ENCODE results near the gene DAP. TPM values are rescaled to one million over a fixed set of nuclear protein-coding genes. Genes with fewer than 3 reads are reported as not detected.

The DAP gene
- total RNA-seq, 3 donors from 2014 or later: 60.8 to 63.8 (median 61.9) TPM

- H3K4me1 ChIP-seq: no peaks in the 10 kb centered on the region
- H3K36me3 ChIP-seq: no peaks in the 10 kb centered on the region
- intact Hi-C loops (cut with DNase I; ENCODE audit: low total_unique reads): no loop called here
- DNase-seq (ENCODE audit: low spot score in 2 of 2): no peak
- no peaks in the 10 kb centered on the region for H3K27me3 ChIP-seq
- H3K9me3 ChIP-seq: no peaks in the 10 kb centered on the region
- TF ChIP-seq, protein P1, sequence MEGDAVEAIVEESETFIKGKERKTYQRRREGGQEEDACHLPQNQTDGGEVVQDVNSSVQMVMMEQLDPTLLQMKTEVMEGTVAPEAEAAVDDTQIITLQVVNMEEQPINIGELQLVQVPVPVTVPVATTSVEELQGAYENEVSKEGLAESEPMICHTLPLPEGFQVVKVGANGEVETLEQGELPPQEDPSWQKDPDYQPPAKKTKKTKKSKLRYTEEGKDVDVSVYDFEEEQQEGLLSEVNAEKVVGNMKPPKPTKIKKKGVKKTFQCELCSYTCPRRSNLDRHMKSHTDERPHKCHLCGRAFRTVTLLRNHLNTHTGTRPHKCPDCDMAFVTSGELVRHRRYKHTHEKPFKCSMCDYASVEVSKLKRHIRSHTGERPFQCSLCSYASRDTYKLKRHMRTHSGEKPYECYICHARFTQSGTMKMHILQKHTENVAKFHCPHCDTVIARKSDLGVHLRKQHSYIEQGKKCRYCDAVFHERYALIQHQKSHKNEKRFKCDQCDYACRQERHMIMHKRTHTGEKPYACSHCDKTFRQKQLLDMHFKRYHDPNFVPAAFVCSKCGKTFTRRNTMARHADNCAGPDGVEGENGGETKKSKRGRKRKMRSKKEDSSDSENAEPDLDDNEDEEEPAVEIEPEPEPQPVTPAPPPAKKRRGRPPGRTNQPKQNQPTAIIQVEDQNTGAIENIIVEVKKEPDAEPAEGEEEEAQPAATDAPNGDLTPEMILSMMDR (IDR thresholded peaks at IDR 0.05): no peak
- no peak overlapping the region for H3K27ac ChIP-seq
- H3K4me3 ChIP-seq: no peak overlapping the region
Observed at GRCh38 chr5:10636363-10637142, 124.5 kb downstream of the DAP start.

DNA sequence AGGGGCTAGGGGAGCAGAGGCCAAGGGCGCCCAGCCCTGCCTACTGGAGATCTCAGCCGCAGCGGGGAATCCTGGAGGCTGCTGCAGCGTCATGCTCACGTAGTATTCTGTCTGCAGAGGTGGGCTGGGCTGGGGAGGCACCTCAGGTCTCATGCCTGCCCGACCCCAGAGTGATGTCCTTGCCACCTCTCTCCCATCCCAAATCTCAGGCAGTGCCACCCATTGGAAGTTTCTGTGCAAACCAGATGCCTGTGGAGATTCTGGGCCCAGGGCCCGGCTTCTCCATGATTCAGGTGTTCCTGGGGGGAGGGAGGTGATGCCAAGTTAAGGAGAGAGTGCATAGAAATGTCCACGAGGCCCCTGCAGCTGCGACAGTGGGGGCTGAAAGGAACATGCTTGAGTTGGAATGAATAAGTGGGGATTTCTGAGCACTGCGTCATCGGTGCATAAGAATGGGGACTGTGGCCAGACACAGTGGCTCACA is 125.1 kb downstream of the DAP start:
- no peak for DNase-seq (ENCODE audit: low spot score in 2 of 2)
- Histone ChIP-seq H3K27ac (no peak overlapping the region), H3K27me3 (no peaks in the 10 kb centered on the region), H3K4me3 (no peak overlapping the region), H3K4me1 (no peaks in the 10 kb centered on the region), H3K9me3 (no peaks in the 10 kb centered on the region), H3K36me3 (no peaks in the 10 kb centered on the region)
- intact Hi-C loops (cut with DNase I; ENCODE audit: low total_unique reads): no loop called here
- TF ChIP-seq POLR2AphosphoS5 (IDR thresholded peaks at IDR 0.05): no peak

DNA sequence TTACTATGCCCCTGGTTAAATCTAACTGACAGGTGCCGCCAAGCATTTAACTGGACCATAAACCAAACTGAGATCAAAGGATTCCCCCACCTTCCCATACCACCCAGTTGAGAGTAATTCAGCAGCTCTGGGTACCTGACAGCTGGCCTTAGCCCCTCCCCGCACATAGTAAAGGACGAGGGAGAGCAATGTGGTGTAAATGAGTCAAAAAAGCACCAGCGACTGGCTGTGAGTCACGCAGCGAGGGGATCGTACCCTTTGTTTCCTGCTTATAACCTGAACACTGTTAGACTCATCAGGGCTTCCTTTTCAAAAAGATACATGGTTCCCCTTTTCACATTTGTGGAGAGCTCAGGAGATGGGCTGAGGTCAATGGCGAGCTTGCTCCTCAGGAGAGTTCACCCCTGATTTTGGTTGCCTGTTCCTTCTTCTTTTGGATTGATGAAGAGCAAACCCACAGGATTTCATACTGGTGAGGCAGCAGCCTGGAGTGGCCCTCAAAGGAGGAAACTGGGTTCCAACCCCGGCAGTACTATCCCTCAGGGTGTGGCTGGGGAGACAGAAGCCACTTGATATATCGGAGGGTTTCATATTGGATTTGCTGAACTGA is 125.7 kb downstream of the DAP start:
- H3K27ac ChIP-seq: no peak overlapping the region
- H3K4me3 ChIP-seq: no peak overlapping the region
- H3K27me3 ChIP-seq: no peaks in the 10 kb centered on the region
- DNase-seq (ENCODE audit: low spot score in 2 of 2): no peak
- H3K9me3 ChIP-seq: no peaks in the 10 kb centered on the region
- TF ChIP-seq, protein P1 (IDR thresholded peaks at IDR 0.05): no peak
- no peak for TF ChIP-seq POLR2AphosphoS5 (IDR thresholded peaks at IDR 0.05)
- TF ChIP-seq POLR2A (IDR thresholded peaks at IDR 0.05): no peak
- no peaks in the 10 kb centered on the region for H3K36me3 ChIP-seq
- intact Hi-C loops (cut with DNase I; ENCODE audit: low total_unique reads): no loop called here
- no peaks in the 10 kb centered on the region for H3K4me1 ChIP-seq

DNA sequence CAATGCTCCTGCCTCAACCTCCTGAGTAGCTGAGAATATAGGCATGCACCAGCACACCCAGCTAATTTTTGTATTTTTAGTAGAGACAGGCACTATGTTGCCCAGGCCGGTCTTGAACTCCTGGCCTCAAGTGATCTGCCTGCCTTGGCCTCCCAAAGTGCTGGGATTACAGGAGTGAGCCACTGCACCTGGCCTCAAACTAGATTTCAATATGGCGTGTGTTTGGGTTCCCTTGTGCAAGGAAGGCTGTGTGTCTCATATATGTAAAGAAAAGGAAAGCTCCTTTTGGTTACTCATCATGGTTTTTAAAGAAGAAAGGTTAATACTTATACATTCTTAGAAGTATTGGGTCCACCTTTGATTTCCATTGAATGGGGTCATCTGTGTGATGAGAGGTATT is 126.5 kb downstream of the DAP start:
- Histone ChIP-seq H3K27ac (no peak overlapping the region), H3K4me3 (no peak overlapping the region), H3K27me3 (no peaks in the 10 kb centered on the region), H3K4me1 (no peaks in the 10 kb centered on the region), H3K36me3 (no peaks in the 10 kb centered on the region), H3K9me3 (no peaks in the 10 kb centered on the region)
- DNase-seq (ENCODE audit: low spot score in 2 of 2): no peak
- TF ChIP-seq, protein P1 (IDR thresholded peaks at IDR 0.05): no peak
- TF ChIP-seq POLR2A (IDR thresholded peaks at IDR 0.05) (no peak), POLR2AphosphoS5 (IDR thresholded peaks at IDR 0.05) (no peak)
- intact Hi-C loops (cut with DNase I; ENCODE audit: low total_unique reads): no loop called here

DNA sequence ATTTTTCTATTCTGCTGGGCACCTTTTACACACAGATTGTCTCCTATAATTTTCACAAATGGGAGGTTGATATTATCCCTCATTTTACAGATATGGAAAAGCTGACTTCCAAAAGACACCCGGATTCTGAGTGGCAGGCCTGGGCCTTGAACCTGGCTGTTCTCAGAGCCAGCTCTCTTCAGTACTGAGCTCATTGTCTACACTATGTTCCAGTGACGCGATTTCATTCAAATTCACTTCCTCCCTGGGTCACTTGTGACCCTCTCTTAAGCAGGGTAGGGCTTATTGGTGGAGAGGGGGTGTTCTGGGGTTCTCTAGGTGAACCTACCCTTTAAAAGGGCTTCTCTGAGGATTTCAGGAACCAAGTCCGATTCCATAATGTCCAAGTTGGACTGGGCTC is 127.0 kb downstream of the DAP start:
- intact Hi-C loops (cut with DNase I; ENCODE audit: low total_unique reads): no loop called here
- no peaks in the 10 kb centered on the region for H3K9me3 ChIP-seq
- no peaks in the 10 kb centered on the region for H3K27me3 ChIP-seq
- TF ChIP-seq POLR2AphosphoS5 (IDR thresholded peaks at IDR 0.05) (no peak), POLR2A (IDR thresholded peaks at IDR 0.05) (no peak)
- TF ChIP-seq, protein P1 (IDR thresholded peaks at IDR 0.05): no peak
- no peak for DNase-seq (ENCODE audit: low spot score in 2 of 2)
- H3K4me3 ChIP-seq: no peak overlapping the region
- H3K27ac ChIP-seq: no peak overlapping the region
- H3K36me3 ChIP-seq: no peaks in the 10 kb centered on the region
- H3K4me1 ChIP-seq: no peaks in the 10 kb centered on the region
